Calu3 (cell line): ENCODE data around the gene GNG4. TPM values are rescaled to one million over a fixed set of nuclear protein-coding genes. Genes with fewer than 3 reads are reported as not detected.

ENCODE experiments used
- BruUV-seq: library from RNA; stranded (reverse); fragments of 400-500 nt; replicated peaks from 2 replicates; lab custom pipeline; 2021; lab: Mats Ljungman, UMichigan
- CTCF ChIA-PET: fragments of 300-600 bp; sonication (Branson Sonifier 250); formaldehyde crosslinking; loops from one replicate; lab custom pipeline; 2022; ENCODE audit warnings: antibody characterized with exemption; lab: Charles Lee
- DNase-seq: peaks from one replicate; pipeline ENCODE4 v3.0.0; 2022
- H3K27ac Mint-ChIP-seq: one replicate; pipeline ENCODE4 v1.8.0; 2022; ENCODE audit warnings: mixed read lengths; ENCODE audit not compliant: unreplicated experiment
- H3K27me3 Mint-ChIP-seq: one replicate; pipeline ENCODE4 v1.8.0; 2022; ENCODE audit warnings: mixed read lengths; ENCODE audit not compliant: unreplicated experiment
- H3K36me3 Mint-ChIP-seq: one replicate; pipeline ENCODE4 v1.8.0; 2022; ENCODE audit warnings: mild to moderate bottlenecking, moderate library complexity, mixed read lengths; ENCODE audit not compliant: insufficient read depth, unreplicated experiment
- H3K4me1 Mint-ChIP-seq: one replicate; pipeline ENCODE4 v1.8.0; 2022; ENCODE audit warnings: mild to moderate bottlenecking, low read depth, mixed read lengths; ENCODE audit not compliant: unreplicated experiment
- H3K4me3 Mint-ChIP-seq: one replicate; pipeline ENCODE4 v1.8.0; 2022; ENCODE audit warnings: mild to moderate bottlenecking, low read depth, moderate library complexity, mixed read lengths; ENCODE audit not compliant: unreplicated experiment
- H3K9me3 Mint-ChIP-seq: one replicate; pipeline ENCODE4 v1.8.0; 2022; ENCODE audit warnings: low read depth, mixed read lengths; ENCODE audit not compliant: unreplicated experiment
- intact Hi-C: fragments of 100-400 bp; cut with micrococcal nuclease; formaldehyde crosslinking; loops from one replicate; pipeline ENCODE4 v1.10.0; 2022; ENCODE audit not compliant: unreplicated experiment
- total RNA-seq: library from RNA; stranded (reverse); gene quantifications from 2 replicates; pipeline ENCODE4 v1.2.3, GENCODE V29; 2022
- TF ChIP-seq, protein P1 (sequence below): fragments of 200-600 bp; IDR thresholded peaks from one replicate; pipeline ENCODE4 v1.8.0; 2022; ENCODE audit warnings: antibody characterized with exemption; ENCODE audit not compliant: unreplicated experiment

GNG4 gene
- total RNA-seq, 1 experiment from 2014 or later: 18.4 TPM

DNA sequence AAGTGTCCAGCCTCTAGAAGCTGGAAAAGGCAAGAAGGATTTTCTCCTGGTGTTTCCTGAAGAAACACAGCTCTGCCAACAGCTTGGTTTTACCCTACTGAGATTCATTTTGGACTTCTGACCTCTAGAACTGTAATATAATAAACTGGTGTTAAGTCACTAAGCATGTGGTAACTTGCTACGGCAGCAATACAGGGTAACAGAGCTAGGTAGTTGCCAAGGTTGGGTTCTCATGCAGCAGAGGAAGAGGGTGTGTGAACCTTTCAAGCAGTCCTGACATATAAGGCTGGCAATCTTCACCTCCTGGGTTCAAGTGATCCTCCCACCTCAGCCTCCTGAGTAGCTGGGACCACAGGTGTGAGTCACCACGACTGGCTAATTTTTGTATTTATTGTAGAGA, 36.0 kb downstream of the GNG4 start:
- intact Hi-C loops: no loop called here
- H3K27me3 Mint-ChIP-seq: no peaks in the 10 kb centered on the region
- H3K27ac Mint-ChIP-seq: no peak overlapping the region
- TF ChIP-seq, protein P1, sequence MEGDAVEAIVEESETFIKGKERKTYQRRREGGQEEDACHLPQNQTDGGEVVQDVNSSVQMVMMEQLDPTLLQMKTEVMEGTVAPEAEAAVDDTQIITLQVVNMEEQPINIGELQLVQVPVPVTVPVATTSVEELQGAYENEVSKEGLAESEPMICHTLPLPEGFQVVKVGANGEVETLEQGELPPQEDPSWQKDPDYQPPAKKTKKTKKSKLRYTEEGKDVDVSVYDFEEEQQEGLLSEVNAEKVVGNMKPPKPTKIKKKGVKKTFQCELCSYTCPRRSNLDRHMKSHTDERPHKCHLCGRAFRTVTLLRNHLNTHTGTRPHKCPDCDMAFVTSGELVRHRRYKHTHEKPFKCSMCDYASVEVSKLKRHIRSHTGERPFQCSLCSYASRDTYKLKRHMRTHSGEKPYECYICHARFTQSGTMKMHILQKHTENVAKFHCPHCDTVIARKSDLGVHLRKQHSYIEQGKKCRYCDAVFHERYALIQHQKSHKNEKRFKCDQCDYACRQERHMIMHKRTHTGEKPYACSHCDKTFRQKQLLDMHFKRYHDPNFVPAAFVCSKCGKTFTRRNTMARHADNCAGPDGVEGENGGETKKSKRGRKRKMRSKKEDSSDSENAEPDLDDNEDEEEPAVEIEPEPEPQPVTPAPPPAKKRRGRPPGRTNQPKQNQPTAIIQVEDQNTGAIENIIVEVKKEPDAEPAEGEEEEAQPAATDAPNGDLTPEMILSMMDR: no peak
- no peak overlapping the region for H3K4me3 Mint-ChIP-seq
- H3K9me3 Mint-ChIP-seq: no peaks in the 10 kb centered on the region
- CTCF ChIA-PET: interaction anchor here (1.6 kb wide), 1 partner anchor 13 kb away, joined by 7 read pairs; no protein-coding TSS in a partner anchor
- BruUV-seq: no TSS peak
- no peaks in the 10 kb centered on the region for H3K4me1 Mint-ChIP-seq
- no peaks in the 10 kb centered on the region for H3K36me3 Mint-ChIP-seq
- DNase-seq: no peak

DNA sequence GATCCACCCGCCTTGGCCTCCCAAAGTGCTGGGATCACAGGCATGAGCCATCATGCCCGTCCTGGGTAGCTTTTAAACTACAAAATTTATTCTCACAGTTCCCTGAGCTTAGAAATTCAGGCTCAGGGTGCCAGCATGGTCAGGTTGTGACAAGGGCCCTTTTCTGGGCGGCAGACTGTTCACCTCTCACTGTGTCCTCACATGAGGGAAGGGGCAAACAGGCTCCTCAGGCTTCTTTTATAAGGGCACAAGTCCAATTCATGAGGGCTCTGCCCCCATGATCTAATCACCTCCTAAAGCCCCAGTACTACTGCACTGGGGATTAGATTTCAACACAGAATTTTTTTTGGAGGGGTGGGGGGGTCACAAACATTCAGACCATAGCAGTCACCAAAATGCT, 36.8 kb downstream of the GNG4 start:
- H3K27me3 Mint-ChIP-seq: no peaks in the 10 kb centered on the region
- no peak overlapping the region for H3K27ac Mint-ChIP-seq
- no peaks in the 10 kb centered on the region for H3K36me3 Mint-ChIP-seq
- BruUV-seq: no TSS peak
- H3K9me3 Mint-ChIP-seq: no peaks in the 10 kb centered on the region
- DNase-seq: no peak
- intact Hi-C loops: no loop called here
- H3K4me3 Mint-ChIP-seq: no peak overlapping the region
- H3K4me1 Mint-ChIP-seq: no peaks in the 10 kb centered on the region
- TF ChIP-seq, protein P1: no peak
- CTCF ChIA-PET: no interaction called here

DNA sequence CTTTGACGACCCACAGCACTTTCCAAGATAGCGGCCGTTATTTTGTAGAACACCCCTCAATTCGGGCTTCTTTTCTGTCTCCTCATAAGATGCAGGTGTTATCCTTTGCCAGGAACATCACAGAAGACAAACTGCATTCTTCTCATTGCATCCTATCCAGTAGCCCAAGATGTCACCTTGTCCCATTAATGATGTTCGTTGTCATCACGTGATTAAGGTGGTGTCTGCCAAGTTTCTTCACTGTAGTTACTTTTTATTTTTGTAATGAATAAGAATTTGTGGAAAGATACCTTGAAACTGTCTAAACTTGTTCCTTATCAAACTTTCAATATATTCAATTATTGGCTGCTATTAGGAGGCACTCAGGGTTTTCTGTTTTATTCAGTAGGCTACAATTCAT, 39.4 kb downstream of the GNG4 start:
- CTCF ChIA-PET: no interaction called here
- Mint-ChIP-seq H3K27ac (no peak overlapping the region), H3K4me1 (no peaks in the 10 kb centered on the region), H3K27me3 (no peaks in the 10 kb centered on the region), H3K4me3 (no peak overlapping the region), H3K36me3 (no peaks in the 10 kb centered on the region), H3K9me3 (no peaks in the 10 kb centered on the region)
- intact Hi-C loops: no loop called here
- no peak for DNase-seq
- BruUV-seq: no TSS peak
- TF ChIP-seq, protein P1: no peak

DNA sequence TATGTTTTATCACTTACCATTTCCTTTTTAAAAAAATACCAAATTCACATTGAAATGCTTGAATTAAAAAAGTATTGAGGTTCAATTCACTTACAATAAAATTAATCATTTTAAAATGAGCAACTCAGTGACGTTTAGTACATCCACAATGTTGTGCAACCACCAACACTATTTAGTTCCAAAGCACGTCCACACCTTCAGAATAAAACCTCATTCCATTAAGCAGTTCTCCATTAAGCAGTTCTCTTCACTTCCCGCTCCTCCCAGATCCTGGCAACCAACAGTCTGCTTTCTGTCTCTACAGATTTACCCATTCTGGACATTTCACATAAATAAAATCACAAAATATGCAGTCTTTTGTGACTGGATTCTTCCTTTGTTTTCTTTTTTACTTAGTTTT, 41.3 kb downstream of the GNG4 start:
- CTCF ChIA-PET: no interaction called here
- TF ChIP-seq, protein P1: no peak
- no TSS peak for BruUV-seq
- intact Hi-C loops: no loop called here
- no peaks in the 10 kb centered on the region for H3K4me1 Mint-ChIP-seq
- H3K27me3 Mint-ChIP-seq: no peaks in the 10 kb centered on the region
- no peaks in the 10 kb centered on the region for H3K9me3 Mint-ChIP-seq
- no peak overlapping the region for H3K4me3 Mint-ChIP-seq
- DNase-seq: no peak
- H3K36me3 Mint-ChIP-seq: no peaks in the 10 kb centered on the region
- H3K27ac Mint-ChIP-seq: no peak overlapping the region
